Vagina (tissue), 2 donors: ENCODE results near the gene ANAPC7.

ENCODE experiments used
- POLR2A ChIP-seq, 2 donors: fragments of 450-650 bp; IDR thresholded peaks; one replicate each; pipeline ENCODE4 v1.6.1; 2017; ENCODE audit warnings: antibody characterized with exemption in 2 of 2, mild to moderate bottlenecking in 2 of 2, moderate library complexity in 2 of 2
- TF ChIP-seq, protein P1 (sequence below), 3 experiments: fragments of 450-650 bp in 2 of 3; fragments of 200-600 bp in 1 of 3; sonication (generic) in 1 of 3; IDR thresholded peaks; one replicate each; pipeline ENCODE4 v1.5.1; 2017 to 2019; ENCODE audit warnings: antibody characterized with exemption in 3 of 3, mild to moderate bottlenecking in 2 of 3, moderate library complexity in 2 of 3

- TF ChIP-seq, protein P1, sequence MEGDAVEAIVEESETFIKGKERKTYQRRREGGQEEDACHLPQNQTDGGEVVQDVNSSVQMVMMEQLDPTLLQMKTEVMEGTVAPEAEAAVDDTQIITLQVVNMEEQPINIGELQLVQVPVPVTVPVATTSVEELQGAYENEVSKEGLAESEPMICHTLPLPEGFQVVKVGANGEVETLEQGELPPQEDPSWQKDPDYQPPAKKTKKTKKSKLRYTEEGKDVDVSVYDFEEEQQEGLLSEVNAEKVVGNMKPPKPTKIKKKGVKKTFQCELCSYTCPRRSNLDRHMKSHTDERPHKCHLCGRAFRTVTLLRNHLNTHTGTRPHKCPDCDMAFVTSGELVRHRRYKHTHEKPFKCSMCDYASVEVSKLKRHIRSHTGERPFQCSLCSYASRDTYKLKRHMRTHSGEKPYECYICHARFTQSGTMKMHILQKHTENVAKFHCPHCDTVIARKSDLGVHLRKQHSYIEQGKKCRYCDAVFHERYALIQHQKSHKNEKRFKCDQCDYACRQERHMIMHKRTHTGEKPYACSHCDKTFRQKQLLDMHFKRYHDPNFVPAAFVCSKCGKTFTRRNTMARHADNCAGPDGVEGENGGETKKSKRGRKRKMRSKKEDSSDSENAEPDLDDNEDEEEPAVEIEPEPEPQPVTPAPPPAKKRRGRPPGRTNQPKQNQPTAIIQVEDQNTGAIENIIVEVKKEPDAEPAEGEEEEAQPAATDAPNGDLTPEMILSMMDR (IDR thresholded peaks at IDR 0.05), result no peak
- no peak for TF ChIP-seq POLR2A (IDR thresholded peaks at IDR 0.05)
Observed at GRCh38 chr12:110366321-110367142, 37.0 kb downstream of the ANAPC7 start.
